ENCODE results near the gene RALBP1.

RALBP1 gene

DNA sequence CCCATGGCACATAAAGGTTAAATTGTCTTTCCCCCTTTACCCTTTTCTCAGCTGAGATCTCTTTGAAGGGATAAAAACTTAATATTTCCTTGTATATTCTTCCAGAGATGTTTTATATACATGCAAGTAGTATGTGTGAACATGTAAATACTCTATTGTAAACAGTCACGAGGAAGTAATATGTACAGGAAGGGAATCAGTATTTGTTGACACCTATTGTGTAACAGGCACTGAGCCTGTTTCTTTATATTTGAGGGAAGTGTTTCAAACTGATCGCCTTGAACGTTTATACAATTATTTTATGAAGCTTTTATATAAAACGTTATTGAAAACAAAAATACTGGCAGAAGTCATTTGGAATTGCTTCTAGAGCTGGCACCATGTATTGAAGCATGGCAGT, 13.2 kb downstream of the RALBP1 start:
- no peak overlapping the region for H3K4me3 ChIP-seq (ENCODE audit: low read depth, low read length)
- no peak for DNase-seq (ENCODE audit: low read depth)
- TF ChIP-seq, protein P1, sequence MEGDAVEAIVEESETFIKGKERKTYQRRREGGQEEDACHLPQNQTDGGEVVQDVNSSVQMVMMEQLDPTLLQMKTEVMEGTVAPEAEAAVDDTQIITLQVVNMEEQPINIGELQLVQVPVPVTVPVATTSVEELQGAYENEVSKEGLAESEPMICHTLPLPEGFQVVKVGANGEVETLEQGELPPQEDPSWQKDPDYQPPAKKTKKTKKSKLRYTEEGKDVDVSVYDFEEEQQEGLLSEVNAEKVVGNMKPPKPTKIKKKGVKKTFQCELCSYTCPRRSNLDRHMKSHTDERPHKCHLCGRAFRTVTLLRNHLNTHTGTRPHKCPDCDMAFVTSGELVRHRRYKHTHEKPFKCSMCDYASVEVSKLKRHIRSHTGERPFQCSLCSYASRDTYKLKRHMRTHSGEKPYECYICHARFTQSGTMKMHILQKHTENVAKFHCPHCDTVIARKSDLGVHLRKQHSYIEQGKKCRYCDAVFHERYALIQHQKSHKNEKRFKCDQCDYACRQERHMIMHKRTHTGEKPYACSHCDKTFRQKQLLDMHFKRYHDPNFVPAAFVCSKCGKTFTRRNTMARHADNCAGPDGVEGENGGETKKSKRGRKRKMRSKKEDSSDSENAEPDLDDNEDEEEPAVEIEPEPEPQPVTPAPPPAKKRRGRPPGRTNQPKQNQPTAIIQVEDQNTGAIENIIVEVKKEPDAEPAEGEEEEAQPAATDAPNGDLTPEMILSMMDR (IDR thresholded peaks at IDR 0.05; ENCODE audit: insufficient read depth, low read depth, low read length, missing control alignments) = no peak

DNA sequence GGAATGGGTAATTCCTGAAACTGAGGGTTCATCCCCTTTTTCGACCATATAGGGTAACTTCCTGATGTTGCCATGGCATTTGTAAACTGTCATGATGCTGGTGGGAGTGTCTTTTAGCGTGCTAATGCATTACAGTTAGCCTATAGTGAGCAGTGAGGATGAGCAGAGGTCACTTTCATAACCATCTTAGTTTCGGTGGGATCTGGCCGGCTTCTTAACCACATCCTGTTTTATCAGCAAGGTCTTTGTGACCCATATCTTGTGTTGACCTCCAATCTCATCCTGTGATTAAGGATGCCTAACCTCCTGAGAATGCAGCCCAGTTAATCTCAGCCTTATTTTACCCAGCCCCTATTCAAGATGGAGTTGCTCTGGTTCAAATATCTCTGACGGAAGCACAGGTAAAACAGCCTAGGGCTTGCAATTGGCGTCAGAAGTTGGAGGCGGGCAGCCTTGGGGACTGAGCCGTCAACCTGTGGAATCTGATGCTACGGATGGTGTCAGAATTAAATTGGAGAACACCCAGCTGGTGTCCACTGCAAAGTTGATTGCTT, 19.5 kb downstream of the RALBP1 start:
- TF ChIP-seq, protein P1 (IDR thresholded peaks at IDR 0.05; ENCODE audit: insufficient read depth, low read depth, low read length, missing control alignments) = no peak
- H3K4me3 ChIP-seq (ENCODE audit: low read depth, low read length) = no peak overlapping the region
- DNase-seq (ENCODE audit: low read depth) = peak; percentile 85

DNA sequence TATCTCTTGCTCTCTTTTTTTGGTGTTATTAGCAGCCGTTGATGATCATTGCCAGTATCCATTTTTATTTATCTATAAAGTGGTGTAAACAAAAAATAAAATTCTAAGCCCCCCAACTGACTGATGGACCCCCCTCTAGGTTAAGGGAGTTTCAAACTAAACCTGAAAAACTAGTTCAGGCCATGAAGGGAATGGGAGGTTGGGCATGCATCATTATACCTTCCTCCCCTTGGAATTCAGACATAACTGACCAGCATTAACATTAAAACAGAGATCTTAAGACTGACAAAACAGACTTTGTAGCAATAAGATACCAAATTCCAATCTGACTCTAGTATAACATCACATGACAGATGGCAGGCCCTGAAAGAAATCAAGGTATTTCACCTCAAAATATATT, 20.2 kb downstream of the RALBP1 start:
- DNase-seq (ENCODE audit: low read depth) = no peak
- no peak overlapping the region for H3K4me3 ChIP-seq (ENCODE audit: low read depth, low read length)
- TF ChIP-seq, protein P1 (IDR thresholded peaks at IDR 0.05; ENCODE audit: insufficient read depth, low read depth, low read length, missing control alignments) = no peak

DNA sequence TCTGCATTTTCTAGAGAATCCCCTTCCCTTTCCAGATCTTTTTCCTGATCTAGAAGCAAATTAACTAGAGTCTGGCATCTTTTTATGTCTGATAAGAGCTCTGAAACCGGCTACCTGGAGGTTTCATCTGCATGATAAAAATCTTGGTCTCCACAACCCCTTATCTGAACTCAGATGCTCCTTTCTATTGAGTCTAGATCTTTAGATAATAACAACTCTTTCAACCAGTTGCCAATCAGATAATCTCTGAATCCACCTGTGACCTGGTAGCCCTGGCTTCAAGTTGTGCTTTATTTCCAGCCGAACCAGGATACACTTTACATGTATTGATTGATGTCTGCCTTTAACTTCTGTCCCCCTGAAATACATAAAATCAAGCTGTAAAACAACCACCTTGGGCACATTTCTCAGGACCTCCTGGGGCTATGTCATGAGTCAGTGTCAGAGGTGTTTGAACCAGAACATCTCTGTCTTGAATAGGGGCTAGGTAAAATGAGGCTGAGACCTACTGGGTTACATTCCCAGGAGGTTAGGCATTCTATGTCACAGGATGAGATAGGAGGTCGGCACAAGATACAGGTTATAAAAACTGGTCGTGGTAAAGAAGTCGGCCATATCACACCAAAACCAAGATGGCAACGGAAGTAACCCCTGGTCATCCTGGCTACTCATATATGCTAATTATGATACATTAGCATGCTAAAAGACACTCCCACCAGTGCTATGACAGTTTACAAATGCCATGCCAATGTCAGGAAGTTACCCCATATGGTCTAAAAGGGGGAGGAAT, 20.8 kb downstream of the RALBP1 start:
- no peak for DNase-seq (ENCODE audit: low read depth)
- H3K4me3 ChIP-seq (ENCODE audit: low read depth, low read length) = no peak overlapping the region
- TF ChIP-seq, protein P1 (IDR thresholded peaks at IDR 0.05; ENCODE audit: insufficient read depth, low read depth, low read length, missing control alignments) = no peak

DNA sequence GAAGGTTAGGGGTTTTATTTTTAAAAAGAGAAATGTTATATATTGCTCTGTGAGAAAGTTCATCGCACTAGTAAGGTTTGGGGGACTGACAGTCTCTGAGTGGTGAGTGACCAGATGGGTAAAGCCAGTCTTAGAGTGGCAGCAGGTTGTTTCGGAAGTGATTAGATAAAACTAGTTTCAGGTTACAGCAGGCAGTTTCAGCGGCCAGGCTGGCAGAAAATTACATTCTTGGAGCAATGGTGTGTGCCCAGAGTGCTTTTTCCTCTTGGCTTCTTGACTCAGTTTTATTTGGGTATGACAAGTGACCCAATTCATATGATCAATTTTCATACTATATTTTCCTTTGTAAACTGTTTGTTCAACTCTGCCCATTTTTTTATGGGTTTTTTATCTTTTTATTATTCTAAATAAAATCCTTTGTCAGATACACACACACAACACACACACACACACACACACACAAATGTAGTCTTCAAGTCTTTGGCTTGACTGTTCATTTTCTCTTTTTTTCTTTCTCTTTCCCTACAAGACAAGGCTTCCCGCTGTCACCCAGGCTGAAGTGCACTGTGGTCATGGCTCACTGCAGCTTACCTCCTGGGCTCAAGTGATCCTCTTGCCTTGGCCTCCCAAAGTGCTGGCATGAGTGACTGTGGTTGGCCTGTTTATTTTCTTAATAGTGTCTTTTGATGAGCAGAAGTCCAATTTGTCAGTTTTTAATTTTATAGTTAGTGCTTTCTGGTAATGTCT, 30.9 kb downstream of the RALBP1 start:
- DNase-seq (ENCODE audit: low read depth) = peak; percentile 31
- no peak overlapping the region for H3K4me3 ChIP-seq (ENCODE audit: low read depth, low read length)
- TF ChIP-seq, protein P1 (IDR thresholded peaks at IDR 0.05; ENCODE audit: insufficient read depth, low read depth, low read length, missing control alignments) = no peak

DNA sequence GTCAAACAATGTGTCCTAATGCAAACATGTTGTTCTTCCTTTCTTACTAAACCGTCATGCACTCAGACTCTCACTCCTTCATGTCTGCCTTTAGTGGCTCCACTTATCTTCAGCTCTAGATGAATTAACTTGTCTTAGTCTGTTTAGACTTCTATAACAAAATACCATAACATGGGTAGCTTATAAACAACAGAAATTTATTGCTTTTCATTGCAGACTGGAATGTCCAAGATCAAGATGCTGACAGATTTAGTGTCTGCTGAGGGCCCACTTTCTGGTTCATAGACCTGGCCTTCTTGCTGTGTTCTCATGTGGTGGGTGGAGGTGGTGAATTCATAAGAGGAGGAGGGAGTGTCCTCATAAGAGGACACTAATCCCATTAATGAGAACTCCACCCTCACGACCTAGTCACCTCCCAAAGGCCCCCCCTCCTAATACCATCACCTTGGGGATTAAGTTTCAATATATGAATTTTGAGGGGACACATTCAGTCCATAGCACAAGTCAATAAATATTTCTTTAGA, 32.3 kb downstream of the RALBP1 start:
- no peak overlapping the region for H3K4me3 ChIP-seq (ENCODE audit: low read depth, low read length)
- TF ChIP-seq, protein P1 (IDR thresholded peaks at IDR 0.05; ENCODE audit: insufficient read depth, low read depth, low read length, missing control alignments) = no peak
- DNase-seq (ENCODE audit: low read depth) = no peak

All from GM12865 (cell line).